HepG2 (cell line): ENCODE measurements around the gene DGCR8. TPM values are rescaled to one million over a fixed set of nuclear protein-coding genes. Genes with fewer than 3 reads are reported as not detected.

Experiments used
- ATAD3A ChIP-seq: sonication (generic); formaldehyde crosslinking; IDR thresholded peaks from 2 replicates; pipeline ENCODE4 v1.4.0; 2020; ENCODE audit warnings: missing genetic modification reagents
- BORCS8-MEF2B ChIP-seq: sonication (generic); formaldehyde crosslinking; IDR thresholded peaks from 2 replicates; pipeline ENCODE4 v1.8.0; 2022; ENCODE audit warnings: mild to moderate bottlenecking, missing genetic modification reagents
- CC2D1A ChIP-seq: sonication (generic); formaldehyde crosslinking; IDR thresholded peaks from 2 replicates; pipeline ENCODE4 v1.8.1; 2023; ENCODE audit warnings: mild to moderate bottlenecking, missing genetic modification reagents
- GABPA ChIP-seq, 2 experiments: IDR thresholded peaks; 2 replicates each; pipeline ENCODE4 v1.6.1; 2011 to 2016; ENCODE audit warnings: low read depth in 2 of 2, low read length in 1 of 2, missing biosample characterization in 1 of 2, missing genetic modification characterization in 1 of 2
- HMG20A ChIP-seq: IDR thresholded peaks from 2 replicates; pipeline ENCODE4 v1.6.1; 2016; ENCODE audit warnings: borderline replicate concordance
- HNRNPLL ChIP-seq: fragments of 200-400 bp; formaldehyde crosslinking; IDR thresholded peaks from 2 replicates; pipeline ENCODE4 v1.6.1; 2017; ENCODE audit warnings: mild to moderate bottlenecking, low read depth, low read length; ENCODE audit not compliant: poor library complexity, severe bottlenecking
- KDM4B ChIP-seq: sonication (generic); formaldehyde crosslinking; IDR thresholded peaks from 2 replicates; pipeline ENCODE4 v1.4.0; 2020; ENCODE audit warnings: missing genetic modification reagents
- KDM5A ChIP-seq: fragments of 200-600 bp; sonication (generic); IDR thresholded peaks from 2 replicates; pipeline ENCODE4 v1.7.0; 2018; ENCODE audit warnings: antibody characterized with exemption, mild to moderate bottlenecking, low read length, borderline replicate concordance
- MED8 ChIP-seq: sonication (generic); formaldehyde crosslinking; IDR thresholded peaks from 2 replicates; pipeline ENCODE4 v1.8.1; 2023; ENCODE audit warnings: mild to moderate bottlenecking, missing genetic modification reagents; ENCODE audit not compliant: insufficient replicate concordance
- NCOA1 ChIP-seq: sonication (generic); formaldehyde crosslinking; IDR thresholded peaks from 2 replicates; pipeline ENCODE4 v1.9.0; 2021; ENCODE audit warnings: missing genetic modification reagents
- PHF5A ChIP-seq: IDR thresholded peaks from one replicate; pipeline ENCODE4 v1.6.1; 2018; ENCODE audit warnings: low read depth, missing genetic modification reagents; ENCODE audit not compliant: unreplicated experiment
- POLR2AphosphoS5 ChIP-seq: IDR thresholded peaks from 2 replicates; pipeline ENCODE4 v1.6.1; 2012; ENCODE audit warnings: low read depth, low read length
- SOX5 ChIP-seq: IDR thresholded peaks from 2 replicates; pipeline ENCODE4 v1.6.1; 2016; ENCODE audit warnings: borderline replicate concordance
- ZC3H4 ChIP-seq: sonication (generic); formaldehyde crosslinking; IDR thresholded peaks from 2 replicates; pipeline ENCODE4 v1.4.0; 2020; ENCODE audit warnings: missing genetic modification reagents, borderline replicate concordance
- ZNF121 ChIP-seq: sonication (generic); formaldehyde crosslinking; IDR thresholded peaks from 2 replicates; pipeline ENCODE4 v1.5.0; 2020; ENCODE audit warnings: mild to moderate bottlenecking, missing genetic modification reagents
- ZNF230 ChIP-seq: sonication (generic); formaldehyde crosslinking; IDR thresholded peaks from 2 replicates; pipeline ENCODE4 v1.4.0; 2020; ENCODE audit warnings: mild to moderate bottlenecking, missing genetic modification reagents
- ZNF747 ChIP-seq: sonication (generic); formaldehyde crosslinking; IDR thresholded peaks from 2 replicates; pipeline ENCODE4 v1.8.1; 2023; ENCODE audit warnings: missing genetic modification reagents, mild to moderate bottlenecking, borderline replicate concordance
- ZNF790 ChIP-seq: sonication (generic); formaldehyde crosslinking; IDR thresholded peaks from 2 replicates; pipeline ENCODE4 v1.8.0; 2022; ENCODE audit warnings: missing genetic modification reagents, mild to moderate bottlenecking, borderline replicate concordance
- ZSCAN29 ChIP-seq: sonication (generic); formaldehyde crosslinking; conservative IDR thresholded peaks from 2 replicates; pipeline ENCODE4 v1.4.0; 2020; ENCODE audit warnings: mild to moderate bottlenecking, missing genetic modification reagents
- ZZZ3 ChIP-seq: sonication (generic); formaldehyde crosslinking; IDR thresholded peaks from 2 replicates; pipeline ENCODE4 v1.4.0; 2020; ENCODE audit warnings: missing genetic modification reagents, mild to moderate bottlenecking, borderline replicate concordance
- polyA plus RNA-seq, 8 experiments: library from polyadenylated mRNA; depleted of rRNA in 3 of 8; stranded (reverse) in 7 of 8; unstranded in 1 of 8; fragments of >200 nt; fragmentation: Illumina TruSeq in 4 of 8; extraction: Trizol in 4 of 8; gene quantifications; 2 replicates each; pipeline versions ENCODE4 v1.2.1 to v1.2.3, GENCODE V29; 2011 to 2016; ENCODE audit warnings: low read depth in 4 of 8, missing spikeins in 1 of 8, mixed read lengths in 1 of 8; ENCODE audit not compliant: insufficient read depth in 1 of 8
- total RNA-seq, 5 experiments: library from RNA; depleted of rRNA; stranded (reverse); fragments of >200 nt; fragmentation: Illumina TruSeq; extraction: Trizol; gene quantifications; 2 replicates each; pipeline ENCODE4 v1.2.3, GENCODE V29; 2016; ENCODE audit warnings: low read depth in 1 of 5
- TF ChIP-seq, protein P1 (sequence below): sonication (generic); formaldehyde crosslinking; IDR thresholded peaks from 2 replicates; pipeline ENCODE4 v1.4.0; 2020; ENCODE audit warnings: mild to moderate bottlenecking, missing genetic modification reagents, borderline replicate concordance
- TF ChIP-seq, protein P2 (sequence below): sonication (generic); formaldehyde crosslinking; IDR thresholded peaks from 2 replicates; pipeline ENCODE4 v1.4.0; 2020; ENCODE audit warnings: low read depth, mild to moderate bottlenecking, missing genetic modification reagents
- TF ChIP-seq, protein P3 (sequence below): fragments of 450-650 bp; IDR thresholded peaks from 2 replicates; pipeline ENCODE4 v1.6.1; 2017

The DGCR8 gene
- total and polyA plus RNA-seq, 2 of the 13 experiments (the other 11 are each of a cell fraction or from before 2014, with no cell fraction given): 10.2 to 23.2 TPM

DNA sequence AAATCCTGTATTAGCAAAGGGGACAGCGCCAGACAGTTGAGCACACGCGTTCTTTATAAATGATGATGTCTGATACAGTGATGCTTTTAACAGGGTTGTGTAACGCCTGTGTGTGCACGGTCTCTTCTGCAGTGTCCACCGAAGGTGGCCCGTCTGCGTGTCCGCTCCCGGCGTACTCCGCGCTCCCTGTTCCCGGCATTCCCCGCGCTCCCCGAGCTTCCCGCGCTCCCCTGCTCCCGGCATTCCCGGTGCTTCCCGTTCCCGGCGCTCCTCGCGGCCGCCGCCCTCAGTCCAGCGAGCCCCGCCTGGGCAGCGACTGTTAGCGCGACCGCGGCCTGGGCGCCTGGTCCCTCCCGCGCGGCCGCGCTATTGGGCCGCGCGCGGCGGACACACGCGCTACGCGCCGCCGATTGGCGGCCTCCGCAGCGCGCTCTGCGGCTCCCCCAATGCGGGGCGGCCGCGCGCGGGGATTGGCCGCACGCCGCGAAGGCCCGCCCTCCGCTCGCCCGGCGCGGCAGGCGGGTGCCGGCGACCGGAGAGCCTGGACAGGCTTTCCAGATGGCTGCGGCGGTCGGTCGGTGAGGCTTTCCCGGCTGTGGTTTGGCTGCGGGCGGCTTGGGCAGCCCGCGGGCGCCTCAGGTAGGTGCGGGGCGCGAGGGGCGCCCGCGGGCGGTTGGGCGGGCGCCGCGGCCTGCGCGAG is at the start of gene DGCR8 (continued):
- TF ChIP-seq, protein P1, sequence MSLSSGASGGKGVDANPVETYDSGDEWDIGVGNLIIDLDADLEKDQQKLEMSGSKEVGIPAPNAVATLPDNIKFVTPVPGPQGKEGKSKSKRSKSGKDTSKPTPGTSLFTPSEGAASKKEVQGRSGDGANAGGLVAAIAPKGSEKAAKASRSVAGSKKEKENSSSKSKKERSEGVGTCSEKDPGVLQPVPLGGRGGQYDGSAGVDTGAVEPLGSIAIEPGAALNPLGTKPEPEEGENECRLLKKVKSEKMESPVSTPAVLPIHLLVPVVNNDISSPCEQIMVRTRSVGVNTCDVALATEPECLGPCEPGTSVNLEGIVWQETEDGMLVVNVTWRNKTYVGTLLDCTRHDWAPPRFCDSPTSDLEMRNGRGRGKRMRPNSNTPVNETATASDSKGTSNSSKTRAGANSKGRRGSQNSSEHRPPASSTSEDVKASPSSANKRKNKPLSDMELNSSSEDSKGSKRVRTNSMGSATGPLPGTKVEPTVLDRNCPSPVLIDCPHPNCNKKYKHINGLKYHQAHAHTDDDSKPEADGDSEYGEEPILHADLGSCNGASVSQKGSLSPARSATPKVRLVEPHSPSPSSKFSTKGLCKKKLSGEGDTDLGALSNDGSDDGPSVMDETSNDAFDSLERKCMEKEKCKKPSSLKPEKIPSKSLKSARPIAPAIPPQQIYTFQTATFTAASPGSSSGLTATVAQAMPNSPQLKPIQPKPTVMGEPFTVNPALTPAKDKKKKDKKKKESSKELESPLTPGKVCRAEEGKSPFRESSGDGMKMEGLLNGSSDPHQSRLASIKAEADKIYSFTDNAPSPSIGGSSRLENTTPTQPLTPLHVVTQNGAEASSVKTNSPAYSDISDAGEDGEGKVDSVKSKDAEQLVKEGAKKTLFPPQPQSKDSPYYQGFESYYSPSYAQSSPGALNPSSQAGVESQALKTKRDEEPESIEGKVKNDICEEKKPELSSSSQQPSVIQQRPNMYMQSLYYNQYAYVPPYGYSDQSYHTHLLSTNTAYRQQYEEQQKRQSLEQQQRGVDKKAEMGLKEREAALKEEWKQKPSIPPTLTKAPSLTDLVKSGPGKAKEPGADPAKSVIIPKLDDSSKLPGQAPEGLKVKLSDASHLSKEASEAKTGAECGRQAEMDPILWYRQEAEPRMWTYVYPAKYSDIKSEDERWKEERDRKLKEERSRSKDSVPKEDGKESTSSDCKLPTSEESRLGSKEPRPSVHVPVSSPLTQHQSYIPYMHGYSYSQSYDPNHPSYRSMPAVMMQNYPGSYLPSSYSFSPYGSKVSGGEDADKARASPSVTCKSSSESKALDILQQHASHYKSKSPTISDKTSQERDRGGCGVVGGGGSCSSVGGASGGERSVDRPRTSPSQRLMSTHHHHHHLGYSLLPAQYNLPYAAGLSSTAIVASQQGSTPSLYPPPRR (CRISPR knock-in tag): peak; percentile 48; the same call in 1 of the 2 replicates
- peak; percentile 52 for TF ChIP-seq MED8 (CRISPR knock-in tag)
- TF ChIP-seq ZSCAN29 (CRISPR knock-in tag): 0 out of 2 replicates have a peak, but pooled peaks have one; percentile 38
- no peak for TF ChIP-seq ATAD3A (CRISPR knock-in tag)
- TF ChIP-seq GABPA (IDR thresholded peaks at IDR 0.05; ENCODE audit: low read depth, low read length): peak; percentile 66
- peak; percentile 82 for TF ChIP-seq GABPA (CRISPR knock-in tag; IDR thresholded peaks at IDR 0.05; ENCODE audit: low read depth)
- peak; percentile 90; the same call in 1 of the 2 replicates for TF ChIP-seq ZNF790 (CRISPR knock-in tag)
- TF ChIP-seq BORCS8-MEF2B (CRISPR knock-in tag): peak; percentile 95
- TF ChIP-seq HMG20A (CRISPR knock-in tag): no peak
- TF ChIP-seq HNRNPLL: peak; percentile 92
- peak; percentile 54; the same call in 1 of the 2 replicates for TF ChIP-seq ZNF747 (CRISPR knock-in tag)
- TF ChIP-seq KDM4B (CRISPR knock-in tag): no peak
- 0 out of 2 replicates have a peak, but pooled peaks have one; percentile 58 for TF ChIP-seq CC2D1A (CRISPR knock-in tag)
- TF ChIP-seq ZNF121 (CRISPR knock-in tag): peak; percentile 95
- TF ChIP-seq SOX5 (CRISPR knock-in tag): no peak; the same call in 1 of the 2 replicates
- TF ChIP-seq ZNF230 (CRISPR knock-in tag): peak; percentile 92; the same call in 1 of the 2 replicates
- peak; percentile 31; the same call in 1 of the 2 replicates for TF ChIP-seq ZC3H4 (CRISPR knock-in tag)
- TF ChIP-seq KDM5A: no peak
- no peak for TF ChIP-seq NCOA1 (CRISPR knock-in tag)
- TF ChIP-seq, protein P2, sequence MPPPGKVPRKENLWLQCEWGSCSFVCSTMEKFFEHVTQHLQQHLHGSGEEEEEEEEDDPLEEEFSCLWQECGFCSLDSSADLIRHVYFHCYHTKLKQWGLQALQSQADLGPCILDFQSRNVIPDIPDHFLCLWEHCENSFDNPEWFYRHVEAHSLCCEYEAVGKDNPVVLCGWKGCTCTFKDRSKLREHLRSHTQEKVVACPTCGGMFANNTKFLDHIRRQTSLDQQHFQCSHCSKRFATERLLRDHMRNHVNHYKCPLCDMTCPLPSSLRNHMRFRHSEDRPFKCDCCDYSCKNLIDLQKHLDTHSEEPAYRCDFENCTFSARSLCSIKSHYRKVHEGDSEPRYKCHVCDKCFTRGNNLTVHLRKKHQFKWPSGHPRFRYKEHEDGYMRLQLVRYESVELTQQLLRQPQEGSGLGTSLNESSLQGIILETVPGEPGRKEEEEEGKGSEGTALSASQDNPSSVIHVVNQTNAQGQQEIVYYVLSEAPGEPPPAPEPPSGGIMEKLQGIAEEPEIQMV: peak; percentile 56; the same call in 1 of the 2 replicates
- no peak for TF ChIP-seq PHF5A
- TF ChIP-seq ZZZ3 (CRISPR knock-in tag): peak; percentile 93; the same call in 1 of the 2 replicates
- peak; percentile 86 for TF ChIP-seq POLR2AphosphoS5
- TF ChIP-seq, protein P3, sequence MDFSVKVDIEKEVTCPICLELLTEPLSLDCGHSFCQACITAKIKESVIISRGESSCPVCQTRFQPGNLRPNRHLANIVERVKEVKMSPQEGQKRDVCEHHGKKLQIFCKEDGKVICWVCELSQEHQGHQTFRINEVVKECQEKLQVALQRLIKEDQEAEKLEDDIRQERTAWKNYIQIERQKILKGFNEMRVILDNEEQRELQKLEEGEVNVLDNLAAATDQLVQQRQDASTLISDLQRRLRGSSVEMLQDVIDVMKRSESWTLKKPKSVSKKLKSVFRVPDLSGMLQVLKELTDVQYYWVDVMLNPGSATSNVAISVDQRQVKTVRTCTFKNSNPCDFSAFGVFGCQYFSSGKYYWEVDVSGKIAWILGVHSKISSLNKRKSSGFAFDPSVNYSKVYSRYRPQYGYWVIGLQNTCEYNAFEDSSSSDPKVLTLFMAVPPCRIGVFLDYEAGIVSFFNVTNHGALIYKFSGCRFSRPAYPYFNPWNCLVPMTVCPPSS: no peak
